Naive thymus-derived CD8-positive, alpha-beta T cell (primary cell): ENCODE measurements around the gene DYNC1H1. TPM values are rescaled to one million over a fixed set of nuclear protein-coding genes. Genes with fewer than 3 reads are reported as not detected.

Experiments used
- ATAC-seq, 2 donors: fragments of 150-1000 bp; cut with Tn5 transposase in 1 of 2; sonication (Bioruptor Pico), chemical (Tn5 transposase) in 1 of 2; 1 replicate in 1 of 2; 2 replicates in 1 of 2; pipeline ENCODE4 v1.10.0; 2021; ENCODE audit warnings: mild to moderate bottlenecking in 2 of 2, moderate library complexity in 2 of 2
- POLR2A ChIA-PET: fragments of 350-600 bp; sonication (Branson Sonifier 250); formaldehyde crosslinking; loops from one replicate; lab custom pipeline; 2021; ENCODE audit warnings: antibody characterized with exemption; lab: Charles Lee
- DNase-seq, 10 donors: peaks; one replicate each; pipeline versions ENCODE4 v3.0.0 to v3.0.0-alpha.2; 2020 to 2022
- H3K27ac Mint-ChIP-seq, 10 donors: one replicate each; pipeline ENCODE4 v1.8.0; 2020 to 2022; ENCODE audit warnings: mild to moderate bottlenecking in 10 of 10, mixed read lengths in 10 of 10, moderate library complexity in 4 of 10, inconsistent platforms in 1 of 10
- H3K27me3 Mint-ChIP-seq, 5 donors: one replicate each; pipeline ENCODE4 v1.8.0; 2021 to 2022; ENCODE audit warnings: mixed read lengths in 5 of 5
- H3K36me3 Mint-ChIP-seq, 3 donors: one replicate each; pipeline ENCODE4 v1.8.0; 2020 to 2022; ENCODE audit warnings: mixed read lengths in 3 of 3, mild to moderate bottlenecking in 2 of 3, inconsistent platforms in 1 of 3
- H3K4me1 Mint-ChIP-seq, 4 donors: one replicate each; pipeline ENCODE4 v1.8.0; 2021 to 2022; ENCODE audit warnings: mixed read lengths in 4 of 4
- H3K4me3 Mint-ChIP-seq, 10 donors: one replicate each; pipeline ENCODE4 v1.8.0; 2020 to 2022; ENCODE audit warnings: mild to moderate bottlenecking in 10 of 10, mixed read lengths in 10 of 10, moderate library complexity in 6 of 10, inconsistent platforms in 1 of 10
- H3K9me3 Mint-ChIP-seq, 9 donors: one replicate each; pipeline ENCODE4 v1.8.0; 2020 to 2022; ENCODE audit warnings: mixed read lengths in 9 of 9, mild to moderate bottlenecking in 3 of 9, inconsistent platforms in 1 of 9, moderate library complexity in 1 of 9
- polyA plus RNA-seq, 3 donors: library from polyadenylated mRNA; unstranded; fragments of 300-500 nt; fragmentation: Illumina TruSeq; gene quantifications; one replicate each; pipeline ENCODE4 v1.2.3, GENCODE V29; 2021
- total RNA-seq, 8 experiments: library from RNA in 2 of 8; stranded (reverse) in 2 of 8; gene quantifications; one replicate each; pipeline ENCODE4 v1.2.3 and lab custom pipeline; 2021 to 2026

DYNC1H1 gene
- total RNA-seq = 100 to 1,000 TPM; 257 to 278 TPM
- polyA plus RNA-seq = 10 to 100 TPM; 23.4 to 42.0 (median 30.5) TPM
- 471 to 740 (median 575) reads per million in 6 experiments for total RNA-seq (lab: John Stamatoyannopoulos, UW)

DNA sequence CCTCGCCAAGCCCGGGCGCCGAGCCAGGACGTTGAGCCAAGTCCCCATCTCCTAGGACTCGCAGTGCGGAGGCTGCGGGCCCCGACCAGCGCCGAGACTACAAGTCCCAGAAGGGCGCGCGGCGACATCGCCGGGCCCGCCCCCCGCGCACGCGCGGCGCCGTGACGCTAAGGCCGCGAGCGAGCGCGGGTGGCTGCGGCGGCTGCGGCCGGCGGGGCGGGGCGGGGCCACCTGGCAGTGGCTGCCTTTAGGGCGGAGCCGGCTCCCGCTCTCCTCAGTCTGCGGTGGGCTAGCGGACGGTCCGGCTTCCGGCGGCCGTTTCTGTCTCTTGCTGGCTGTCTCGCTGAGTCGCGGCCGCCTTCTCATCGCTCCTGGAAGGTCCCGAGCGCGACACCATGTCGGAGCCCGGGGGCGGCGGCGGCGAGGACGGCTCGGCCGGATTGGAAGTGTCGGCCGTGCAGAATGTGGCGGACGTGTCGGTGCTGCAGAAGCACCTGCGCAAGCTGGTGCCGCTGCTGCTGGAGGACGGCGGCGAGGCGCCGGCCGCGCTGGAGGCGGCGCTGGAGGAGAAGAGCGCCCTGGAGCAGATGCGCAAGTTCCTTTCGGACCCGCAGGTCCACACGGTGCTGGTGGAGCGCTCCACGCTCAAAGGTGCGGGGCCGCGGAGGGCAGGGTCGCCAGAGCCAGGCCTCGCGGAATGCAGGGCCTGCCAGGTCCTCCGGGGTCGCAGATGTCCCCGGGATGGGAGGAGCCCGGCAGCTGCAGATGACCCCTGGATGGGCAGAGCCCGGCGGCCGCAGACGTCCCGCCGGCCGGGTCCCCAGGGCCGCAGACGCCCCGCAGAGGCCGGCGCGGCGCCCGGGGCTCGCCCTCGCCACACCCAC is at the start of gene DYNC1H1:
Gene DYNC1H1, plus strand, starts transcription at position 277 of the 884 bp plus-strand sequence. Its CDS starts 119 bp downstream, at position 396.
- DNase-seq = peak; percentile 80 to 95 (median 88)
- POLR2A ChIA-PET = interaction anchor here (0.5 to 2.7 kb wide), 20 partner anchors 9 to 354 kb away, joined by 3 to 19 read pairs (median 4); partner anchors contain the start of genes HSP90AA1 and MOK
- Mint-ChIP-seq H3K36me3 (peaks cover 0 to 18% (median 0%) of the 10 kb centered on the region in 3 donors), H3K27me3 (no peaks in the 10 kb centered on the region), H3K27ac (peak within 1 kb of the TSS; percentile 79 to 96 (median 94)), H3K4me1 (peaks cover 22 to 51% (median 44%) of the 10 kb centered on the region in 4 donors), H3K9me3 (no peaks in the 10 kb centered on the region), H3K4me3 (peak within 1 kb of the TSS; percentile 83 to 96 (median 90))
- ATAC-seq = peak; percentile 81 to 82

DNA sequence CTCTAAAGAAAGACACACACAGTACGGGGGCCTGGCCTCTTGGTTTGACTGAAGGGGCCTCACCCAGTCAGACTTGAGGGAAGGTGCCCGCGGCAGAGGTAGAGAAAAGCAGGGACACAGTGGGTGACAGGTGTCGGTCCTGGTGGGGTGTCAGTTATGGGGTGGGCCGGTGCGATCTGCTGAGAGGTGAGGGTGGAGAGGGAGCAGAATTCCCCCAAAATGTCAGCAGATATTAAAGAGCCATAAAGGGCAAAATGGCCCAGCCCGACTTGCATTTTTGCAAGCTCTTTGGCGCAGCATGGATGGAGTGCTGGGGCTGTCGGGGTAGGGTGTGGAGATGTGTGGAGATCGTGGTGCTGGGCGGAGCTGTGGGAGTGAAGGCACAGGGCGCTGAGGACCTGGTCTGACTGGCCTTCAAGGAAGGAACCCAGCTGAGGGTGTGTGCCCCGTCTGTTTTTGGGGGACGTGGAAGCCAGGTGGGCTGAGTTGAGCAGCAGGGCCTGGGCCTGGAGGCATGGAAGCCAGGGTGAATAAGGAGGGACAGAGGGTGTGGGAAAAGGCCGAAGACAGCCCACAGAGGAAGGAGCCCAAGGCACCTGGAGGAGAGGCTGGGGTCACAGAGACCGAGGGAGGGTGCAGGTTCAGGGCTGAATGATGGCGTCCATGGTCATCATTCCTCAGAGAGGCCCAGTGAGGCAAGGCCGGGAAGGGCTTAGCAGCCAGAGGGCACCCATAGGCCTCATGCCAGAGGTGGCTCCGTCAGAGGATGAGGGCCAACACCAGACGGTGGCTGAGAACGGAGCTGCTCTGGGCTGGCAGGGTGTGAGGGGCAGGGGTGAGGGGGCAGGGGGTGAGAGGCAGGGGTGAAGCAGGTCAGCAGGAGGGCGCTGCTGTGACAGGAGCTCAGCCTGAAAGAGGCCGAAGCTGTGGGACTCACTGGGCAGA is 48.2 kb upstream of the DYNC1H1 start:
- H3K36me3 Mint-ChIP-seq = peaks cover 0 to 71% (median 11%) of the 10 kb centered on the region in 3 donors
- ATAC-seq = no peak
- H3K4me1 Mint-ChIP-seq = peaks cover 0 to 8% (median 1%) of the 10 kb centered on the region in 4 donors
- H3K4me3 Mint-ChIP-seq = no peak overlapping the region
- H3K27me3 Mint-ChIP-seq = no peaks in the 10 kb centered on the region
- H3K27ac Mint-ChIP-seq = peak overlapping the region in 9 of 10 donors; percentile 50 to 92 (median 67)
- POLR2A ChIA-PET = no interaction called here
- no peak for DNase-seq
- H3K9me3 Mint-ChIP-seq = no peaks in the 10 kb centered on the region

DNA sequence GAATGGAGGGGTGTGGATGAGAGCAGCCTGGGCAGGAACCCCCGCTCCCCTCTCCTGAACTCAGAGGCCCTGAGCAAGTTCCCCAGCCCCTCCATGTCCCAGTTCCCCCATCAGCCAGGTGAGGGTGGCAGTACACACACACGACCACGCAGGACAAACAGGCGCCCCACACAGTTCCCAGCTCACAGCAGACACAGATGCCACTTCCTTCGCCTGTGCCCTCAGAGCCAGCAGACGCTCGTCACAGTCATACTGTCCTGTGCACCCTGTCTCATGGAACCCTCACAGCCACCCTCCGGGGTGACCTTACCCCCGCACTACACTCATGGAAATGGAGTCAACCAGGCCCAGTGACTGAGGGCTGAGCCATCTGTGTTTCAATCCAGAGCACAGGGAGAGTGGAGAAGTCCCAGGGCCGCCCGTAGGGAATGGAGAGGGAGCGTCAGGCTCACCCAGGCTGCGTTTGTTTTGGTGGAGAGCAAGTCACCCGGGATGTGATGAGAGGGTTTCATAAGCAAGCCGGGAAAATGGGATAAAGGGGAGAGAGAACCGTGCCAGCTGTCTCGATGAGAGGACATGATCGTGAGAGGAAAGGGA is 47.5 kb upstream of the DYNC1H1 start:
- DNase-seq (no peak), ATAC-seq (no peak)
- Mint-ChIP-seq H3K36me3 (peaks cover 0 to 71% (median 9%) of the 10 kb centered on the region in 3 donors), H3K27me3 (no peaks in the 10 kb centered on the region), H3K4me3 (no peak overlapping the region), H3K27ac (peak overlapping the region in 7 of 10 donors; percentile 14 to 89 (median 70)), H3K4me1 (peaks cover 0 to 8% (median 1%) of the 10 kb centered on the region in 4 donors), H3K9me3 (no peaks in the 10 kb centered on the region)
- POLR2A ChIA-PET = no interaction called here

GRCh38 chr14:101917413-101918017 is 46.9 kb upstream of the DYNC1H1 start:
- no peaks in the 10 kb centered on the region for H3K27me3 Mint-ChIP-seq
- ATAC-seq (no peak), DNase-seq (no peak)
- no peak overlapping the region for H3K4me3 Mint-ChIP-seq
- H3K27ac Mint-ChIP-seq = peak overlapping the region in 6 of 10 donors; percentile 14 to 89 (median 64)
- peaks cover 0 to 67% (median 6%) of the 10 kb centered on the region in 3 donors for H3K36me3 Mint-ChIP-seq
- H3K9me3 Mint-ChIP-seq = no peaks in the 10 kb centered on the region
- peaks cover 0 to 8% (median 1%) of the 10 kb centered on the region in 4 donors for H3K4me1 Mint-ChIP-seq
- POLR2A ChIA-PET = no interaction called here

DNA sequence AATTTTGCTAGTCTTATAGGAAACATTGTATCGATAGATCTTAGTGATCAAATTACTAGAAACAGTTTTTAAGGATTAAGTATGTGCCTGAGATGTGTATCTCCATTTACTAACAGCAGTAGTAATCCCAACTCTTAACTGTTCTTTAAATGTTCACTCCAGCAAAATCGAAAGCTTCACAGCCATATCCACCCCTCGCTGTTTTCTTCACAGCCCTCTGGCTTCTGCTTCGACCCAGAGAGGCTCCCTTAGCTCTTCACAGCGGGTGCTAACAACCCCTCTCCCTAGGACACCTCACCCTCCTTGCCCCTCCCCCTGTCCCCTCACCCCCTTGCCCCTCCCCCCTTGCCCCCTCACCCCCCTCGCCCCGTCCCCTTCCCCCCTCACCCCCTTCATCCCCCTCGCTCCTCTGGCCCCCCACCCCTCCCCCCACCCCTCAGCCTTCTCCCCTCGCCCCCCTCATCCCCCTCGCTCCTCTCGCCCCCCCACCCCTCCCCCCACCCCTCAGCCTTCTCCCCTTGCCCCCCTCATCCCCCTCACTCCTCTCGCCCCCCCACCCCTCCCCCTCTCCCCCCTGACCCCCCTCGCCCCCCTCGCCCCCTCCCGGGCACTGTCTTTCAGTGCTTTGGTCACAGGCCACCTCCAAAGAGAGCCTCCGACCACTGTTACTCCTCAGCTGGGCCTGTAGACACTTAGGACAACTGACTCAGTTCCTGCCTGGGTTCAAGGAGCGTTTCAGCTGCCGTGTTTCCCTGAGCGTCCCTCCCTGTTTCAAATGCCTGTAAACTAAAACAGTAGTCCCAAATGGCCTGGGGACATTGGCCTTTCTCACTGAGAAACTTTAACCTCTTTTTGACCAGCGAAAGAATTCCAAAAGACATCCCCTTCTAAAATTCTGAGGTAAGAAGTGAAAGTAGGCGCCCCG is 46.0 kb upstream of the DYNC1H1 start:
- Mint-ChIP-seq H3K4me1 (peaks cover 0 to 8% (median 1%) of the 10 kb centered on the region in 4 donors), H3K27me3 (no peaks in the 10 kb centered on the region), H3K27ac (peak overlapping the region in 4 of 10 donors; percentile 37 to 63 (median 56)), H3K36me3 (peaks cover 0 to 64% (median 6%) of the 10 kb centered on the region in 3 donors), H3K4me3 (no peak overlapping the region), H3K9me3 (no peaks in the 10 kb centered on the region)
- DNase-seq = no peak
- POLR2A ChIA-PET = no interaction called here
- ATAC-seq = no peak

DNA sequence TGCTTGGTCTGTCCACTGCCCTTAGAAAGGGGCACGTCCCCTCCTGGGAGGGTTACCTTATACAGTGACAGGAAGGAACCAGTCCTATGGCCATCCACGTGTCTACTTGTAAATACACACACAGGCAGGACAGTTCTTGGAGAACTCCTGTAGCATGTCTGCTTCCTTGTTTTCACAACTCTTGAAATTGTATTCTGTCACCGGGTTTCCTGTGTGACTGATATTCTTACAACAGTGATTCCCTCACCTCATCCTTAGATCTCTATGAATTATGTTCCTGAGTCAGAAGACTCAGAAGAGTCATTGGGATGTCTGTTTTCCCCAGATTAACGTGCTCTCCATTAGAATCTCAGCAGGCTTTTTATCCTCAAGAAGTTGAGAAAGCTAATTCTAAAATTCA is 44.1 kb upstream of the DYNC1H1 start:
- peak overlapping the region in 7 of 10 donors; percentile 41 to 86 (median 66) for H3K27ac Mint-ChIP-seq
- H3K4me1 Mint-ChIP-seq = peaks cover 0 to 8% (median 1%) of the 10 kb centered on the region in 4 donors
- POLR2A ChIA-PET = interaction anchor here (0.6 to 1.1 kb wide), 2 partner anchors 23 to 210 kb away, joined by 3 to 4 read pairs; no protein-coding TSS in a partner anchor
- no peaks in the 10 kb centered on the region for H3K27me3 Mint-ChIP-seq
- ATAC-seq (no peak), DNase-seq (no peak)
- no peak overlapping the region for H3K4me3 Mint-ChIP-seq
- peaks cover 0 to 59% (median 6%) of the 10 kb centered on the region in 3 donors for H3K36me3 Mint-ChIP-seq
- H3K9me3 Mint-ChIP-seq = no peaks in the 10 kb centered on the region

DNA sequence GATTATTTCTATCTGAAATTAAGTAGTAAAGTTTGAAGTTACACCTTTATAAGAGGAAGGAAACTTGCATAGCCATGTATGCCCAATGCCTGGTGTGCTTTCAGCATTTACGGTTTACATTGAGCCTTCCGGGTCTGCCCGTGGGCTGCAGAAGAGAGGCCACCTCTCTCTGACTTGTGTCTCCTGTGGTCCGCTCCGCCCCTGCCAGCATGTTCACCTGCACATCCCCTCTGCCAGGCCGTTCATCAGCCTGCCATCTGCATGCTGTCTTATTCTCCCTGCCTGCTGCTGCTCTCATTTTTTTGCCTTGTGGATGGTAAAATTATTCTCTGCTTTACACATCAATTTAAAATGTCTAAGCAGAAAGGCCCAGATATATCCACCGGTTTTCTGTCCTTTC is 41.5 kb upstream of the DYNC1H1 start:
- no peak for DNase-seq
- H3K27me3 Mint-ChIP-seq = no peaks in the 10 kb centered on the region
- H3K4me1 Mint-ChIP-seq = peaks cover 0 to 2% (median under 1%) of the 10 kb centered on the region in 4 donors
- H3K4me3 Mint-ChIP-seq = no peak overlapping the region
- peaks cover 0 to 62% (median 6%) of the 10 kb centered on the region in 3 donors for H3K36me3 Mint-ChIP-seq
- no peaks in the 10 kb centered on the region for H3K9me3 Mint-ChIP-seq
- peak overlapping the region in 8 of 10 donors; percentile 0 to 79 (median 38) for H3K27ac Mint-ChIP-seq
- ATAC-seq = no peak
- POLR2A ChIA-PET = no interaction called here

DNA sequence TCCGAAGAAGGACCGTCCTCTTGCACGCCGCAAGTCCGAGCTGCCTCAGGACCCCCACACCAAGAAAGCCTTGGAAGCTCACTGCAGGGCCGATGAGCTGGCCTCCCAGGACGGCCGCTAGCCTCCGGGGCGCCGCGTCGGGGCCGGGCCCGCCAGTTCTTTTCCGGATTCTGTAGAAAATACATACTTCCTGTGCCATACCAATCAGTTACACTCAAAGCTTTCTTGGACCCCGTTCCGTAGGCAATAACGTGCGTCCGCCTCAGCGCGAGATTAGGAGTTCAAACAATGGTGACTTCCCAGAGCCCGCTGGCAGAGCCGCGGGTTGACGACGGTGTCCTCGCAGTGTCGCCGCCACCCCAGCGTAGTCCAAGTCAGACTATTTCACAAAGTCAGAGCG is 39.2 kb upstream of the DYNC1H1 start:
- no peak for ATAC-seq
- H3K9me3 Mint-ChIP-seq = no peaks in the 10 kb centered on the region
- no peak for DNase-seq
- no peaks in the 10 kb centered on the region for H3K4me1 Mint-ChIP-seq
- peaks cover 0 to 66% (median 3%) of the 10 kb centered on the region in 3 donors for H3K36me3 Mint-ChIP-seq
- H3K27me3 Mint-ChIP-seq = no peaks in the 10 kb centered on the region
- H3K4me3 Mint-ChIP-seq = no peak overlapping the region
- H3K27ac Mint-ChIP-seq = peak overlapping the region in 1 of 10 donors; percentile 77
- POLR2A ChIA-PET = no interaction called here

DNA sequence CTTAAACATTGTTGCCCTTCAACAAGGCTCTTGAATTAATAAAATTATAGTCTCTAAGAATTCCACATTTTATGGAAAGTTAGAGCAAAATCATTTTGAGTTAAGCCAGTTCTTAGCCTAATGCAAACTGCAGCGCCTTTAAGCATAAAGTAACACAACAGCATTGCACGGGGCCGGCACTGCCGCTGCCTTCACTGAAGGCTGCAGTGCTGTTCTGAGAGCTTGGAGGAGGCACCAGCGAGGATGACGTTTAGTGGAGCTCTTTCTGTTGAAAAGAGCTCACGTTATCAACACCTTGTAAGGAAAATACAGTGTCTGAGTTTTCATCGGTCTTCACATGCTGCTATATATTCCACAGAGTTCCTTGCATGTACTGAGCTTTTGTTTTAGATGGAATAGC is 38.3 kb upstream of the DYNC1H1 start:
- Mint-ChIP-seq H3K4me1 (no peaks in the 10 kb centered on the region), H3K4me3 (no peak overlapping the region), H3K27ac (peak overlapping the region in 3 of 10 donors; percentile 13 to 56 (median 52)), H3K9me3 (no peaks in the 10 kb centered on the region), H3K36me3 (peaks cover 0 to 58% (median 0%) of the 10 kb centered on the region in 3 donors), H3K27me3 (no peaks in the 10 kb centered on the region)
- ATAC-seq (no peak), DNase-seq (no peak)
- POLR2A ChIA-PET = no interaction called here

GRCh38 chr14:101926620-101927019 is 37.8 kb upstream of the DYNC1H1 start:
- Mint-ChIP-seq H3K36me3 (peaks cover 0 to 53% (median 0%) of the 10 kb centered on the region in 3 donors), H3K4me3 (no peak overlapping the region), H3K4me1 (no peaks in the 10 kb centered on the region), H3K27me3 (no peaks in the 10 kb centered on the region), H3K9me3 (no peaks in the 10 kb centered on the region), H3K27ac (peak overlapping the region in 3 of 10 donors; percentile 13 to 52 (median 25))
- ATAC-seq = no peak
- no peak for DNase-seq
- POLR2A ChIA-PET = interaction anchor here (0.7 kb wide), 1 partner anchor 320 kb away, joined by 3 read pairs; no protein-coding TSS in a partner anchor
